ENCODE measurements around the gene CHN1. TPM values are rescaled to one million over a fixed set of nuclear protein-coding genes. Genes with fewer than 3 reads are reported as not detected.

Gene CHN1
- total RNA-seq, 1 donor from 2014 or later: 45.0 TPM

DNA sequence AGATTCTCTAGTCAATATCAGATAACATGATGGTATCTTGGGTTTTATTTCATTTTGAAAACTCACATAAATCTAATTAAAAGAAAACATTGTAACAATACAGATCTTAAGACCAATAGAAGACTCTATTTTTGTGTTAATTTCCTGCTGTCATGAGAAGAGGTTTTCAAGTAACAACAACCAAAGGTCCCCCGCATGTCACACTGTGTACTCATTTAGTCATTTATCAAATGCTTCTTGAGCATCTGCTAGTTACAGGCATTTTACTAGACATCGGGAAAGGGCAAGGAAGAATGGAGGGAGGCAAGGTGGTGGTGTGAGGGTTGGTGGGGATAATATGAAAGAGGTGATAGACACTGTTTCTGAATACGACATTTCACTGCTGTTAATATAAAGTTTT is 163.2 kb downstream of the CHN1 start:
- H3K4me1 ChIP-seq: peaks cover 42% of the 10 kb centered on the region
- H2AFZ ChIP-seq (replicated peaks): no peak overlapping the region
- no peak overlapping the region for H3K4me3 Mint-ChIP-seq

DNA sequence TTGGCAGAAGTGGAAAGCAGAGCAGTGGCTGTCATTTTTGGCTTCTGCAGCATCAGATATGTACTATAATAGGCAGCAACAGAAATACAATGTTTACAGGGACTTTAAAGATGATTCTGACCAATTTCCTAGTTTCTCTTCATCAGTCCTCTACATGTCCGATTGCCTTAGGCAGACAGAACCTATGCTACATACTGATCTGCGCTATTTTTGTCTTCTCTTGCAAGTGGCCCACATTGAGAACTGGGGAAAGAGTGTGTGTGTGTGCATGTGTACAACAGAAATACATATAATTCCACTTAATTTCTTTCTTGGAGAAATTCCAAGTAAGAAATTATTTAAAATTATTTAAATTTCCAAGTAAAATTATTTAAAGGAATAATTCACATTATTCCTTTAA is 163.8 kb downstream of the CHN1 start:
- H3K79me2 ChIP-seq (ENCODE audit: low read depth): peaks cover 61% of the 10 kb centered on the region
- H3K4me3 ChIP-seq: no peak overlapping the region
- no peaks in the 10 kb centered on the region for H3K27me3 Mint-ChIP-seq (ENCODE audit: insufficient read depth, low read depth)

More for the DNA sequence above, 163.2 kb downstream of the CHN1 start:
- Mint-ChIP-seq H3K36me3 (peaks cover 6% of the 10 kb centered on the region), H3K27me3 (ENCODE audit: insufficient read depth, low read depth) (no peaks in the 10 kb centered on the region), H3K4me1 (peaks cover 13% of the 10 kb centered on the region), H3K27ac (no peak overlapping the region), H3K9me3 (peaks cover 2% of the 10 kb centered on the region)
- H3K36me3 ChIP-seq: no peaks in the 10 kb centered on the region
- H3K4me3 ChIP-seq: no peak overlapping the region
- no peaks in the 10 kb centered on the region for H3K27me3 ChIP-seq
- DNase-seq (ENCODE audit: low spot score): no peak
- peaks cover 67% of the 10 kb centered on the region for H3K79me2 ChIP-seq (ENCODE audit: low read depth)
- no peak overlapping the region for H3K9ac ChIP-seq
- no peaks in the 10 kb centered on the region for H4K20me1 ChIP-seq (ENCODE audit: low read depth)
- TF ChIP-seq EZH2 (IDR thresholded peaks at IDR 0.05) (no peak), EZH2phosphoT487 (IDR thresholded peaks at IDR 0.05) (no peak)
- TF ChIP-seq, protein P1, sequence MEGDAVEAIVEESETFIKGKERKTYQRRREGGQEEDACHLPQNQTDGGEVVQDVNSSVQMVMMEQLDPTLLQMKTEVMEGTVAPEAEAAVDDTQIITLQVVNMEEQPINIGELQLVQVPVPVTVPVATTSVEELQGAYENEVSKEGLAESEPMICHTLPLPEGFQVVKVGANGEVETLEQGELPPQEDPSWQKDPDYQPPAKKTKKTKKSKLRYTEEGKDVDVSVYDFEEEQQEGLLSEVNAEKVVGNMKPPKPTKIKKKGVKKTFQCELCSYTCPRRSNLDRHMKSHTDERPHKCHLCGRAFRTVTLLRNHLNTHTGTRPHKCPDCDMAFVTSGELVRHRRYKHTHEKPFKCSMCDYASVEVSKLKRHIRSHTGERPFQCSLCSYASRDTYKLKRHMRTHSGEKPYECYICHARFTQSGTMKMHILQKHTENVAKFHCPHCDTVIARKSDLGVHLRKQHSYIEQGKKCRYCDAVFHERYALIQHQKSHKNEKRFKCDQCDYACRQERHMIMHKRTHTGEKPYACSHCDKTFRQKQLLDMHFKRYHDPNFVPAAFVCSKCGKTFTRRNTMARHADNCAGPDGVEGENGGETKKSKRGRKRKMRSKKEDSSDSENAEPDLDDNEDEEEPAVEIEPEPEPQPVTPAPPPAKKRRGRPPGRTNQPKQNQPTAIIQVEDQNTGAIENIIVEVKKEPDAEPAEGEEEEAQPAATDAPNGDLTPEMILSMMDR (IDR thresholded peaks at IDR 0.05): no peak
- H3K9me3 ChIP-seq (ENCODE audit: low read depth): no peaks in the 10 kb centered on the region
- peak overlapping the region; percentile 27 for H3K27ac ChIP-seq
- H3K4me2 ChIP-seq: no peak overlapping the region
- peaks cover 16% of the 10 kb centered on the region for H3F3A ChIP-seq (ENCODE audit: low read depth)

DNA sequence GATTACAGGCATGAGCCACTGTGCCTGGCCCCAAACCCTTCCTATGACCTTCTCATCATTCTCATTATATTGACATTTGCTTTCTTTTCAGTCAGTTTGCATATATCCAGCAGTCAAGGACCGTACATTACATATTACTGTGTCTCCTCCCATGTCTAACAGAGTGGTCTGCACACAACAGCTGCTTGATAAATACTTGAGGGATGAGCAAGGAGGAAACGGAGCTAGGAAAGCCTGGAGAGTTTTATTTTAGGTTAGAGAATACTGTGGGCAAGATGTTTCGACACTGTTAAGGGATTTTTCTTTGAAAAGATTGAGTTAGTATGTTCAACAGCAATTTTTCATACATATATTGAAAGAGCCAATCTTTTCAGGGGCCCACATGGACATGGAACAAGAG is 164.7 kb downstream of the CHN1 start:
- Histone ChIP-seq H3K4me1 (peaks cover 43% of the 10 kb centered on the region), H3K27me3 (no peaks in the 10 kb centered on the region), H3K4me2 (no peak overlapping the region), H4K20me1 (ENCODE audit: low read depth) (no peaks in the 10 kb centered on the region), H2AFZ (replicated peaks) (no peak overlapping the region), H3F3A (ENCODE audit: low read depth) (peaks cover 23% of the 10 kb centered on the region), H3K9me3 (ENCODE audit: low read depth) (no peaks in the 10 kb centered on the region), H3K36me3 (no peaks in the 10 kb centered on the region), H3K27ac (peak overlapping the region; percentile 32), H3K4me3 (no peak overlapping the region), H3K9ac (no peak overlapping the region), H3K79me2 (ENCODE audit: low read depth) (peaks cover 54% of the 10 kb centered on the region)
- Mint-ChIP-seq H3K27ac (no peak overlapping the region), H3K27me3 (ENCODE audit: insufficient read depth, low read depth) (no peaks in the 10 kb centered on the region), H3K4me1 (peaks cover 17% of the 10 kb centered on the region), H3K4me3 (no peak overlapping the region), H3K9me3 (peaks cover 3% of the 10 kb centered on the region), H3K36me3 (peaks cover 11% of the 10 kb centered on the region)
- TF ChIP-seq, protein P1 (IDR thresholded peaks at IDR 0.05): no peak
- TF ChIP-seq EZH2phosphoT487 (IDR thresholded peaks at IDR 0.05): no peak
- no peak for TF ChIP-seq EZH2 (IDR thresholded peaks at IDR 0.05)
- no peak for DNase-seq (ENCODE audit: low spot score)

More for the DNA sequence above, 163.8 kb downstream of the CHN1 start:
- Histone ChIP-seq H4K20me1 (ENCODE audit: low read depth) (no peaks in the 10 kb centered on the region), H3F3A (ENCODE audit: low read depth) (peaks cover 16% of the 10 kb centered on the region), H3K36me3 (no peaks in the 10 kb centered on the region), H2AFZ (replicated peaks) (no peak overlapping the region), H3K9me3 (ENCODE audit: low read depth) (no peaks in the 10 kb centered on the region), H3K27me3 (no peaks in the 10 kb centered on the region), H3K4me1 (peaks cover 42% of the 10 kb centered on the region), H3K9ac (no peak overlapping the region), H3K27ac (no peak overlapping the region), H3K4me2 (no peak overlapping the region)
- Mint-ChIP-seq H3K36me3 (peaks cover 7% of the 10 kb centered on the region), H3K9me3 (peaks cover 2% of the 10 kb centered on the region), H3K27ac (no peak overlapping the region), H3K4me1 (peaks cover 14% of the 10 kb centered on the region), H3K4me3 (no peak overlapping the region)
- no peak for DNase-seq (ENCODE audit: low spot score)
- no peak for TF ChIP-seq EZH2 (IDR thresholded peaks at IDR 0.05)

DNA sequence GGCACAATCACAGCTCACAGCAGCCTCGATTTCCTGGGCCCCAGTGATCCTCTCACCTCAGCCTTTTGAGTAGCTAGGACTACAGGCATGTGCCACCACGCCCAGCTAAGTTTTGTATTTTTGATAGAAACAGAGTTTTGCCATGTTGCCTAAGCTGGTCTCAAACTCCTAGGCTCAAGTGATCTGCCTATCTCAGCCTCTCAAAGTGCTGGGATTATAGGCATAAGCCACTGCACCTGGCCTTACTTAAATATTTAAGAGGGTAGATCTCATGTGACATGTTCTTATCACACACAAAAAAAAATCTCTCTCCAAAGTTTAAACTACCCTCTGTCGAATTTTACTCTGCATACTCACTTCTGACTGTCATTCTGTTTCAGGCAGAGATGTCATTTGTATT is 165.5 kb downstream of the CHN1 start:
- peaks cover 50% of the 10 kb centered on the region for H3K4me1 ChIP-seq
- no peaks in the 10 kb centered on the region for H3K9me3 ChIP-seq (ENCODE audit: low read depth)
- no peaks in the 10 kb centered on the region for H4K20me1 ChIP-seq (ENCODE audit: low read depth)
- H3K4me2 ChIP-seq: no peak overlapping the region
- H3K9me3 Mint-ChIP-seq: peaks cover 5% of the 10 kb centered on the region
- H3K27me3 Mint-ChIP-seq (ENCODE audit: insufficient read depth, low read depth): no peaks in the 10 kb centered on the region
- no peak for TF ChIP-seq EZH2 (IDR thresholded peaks at IDR 0.05)
- TF ChIP-seq, protein P1 (IDR thresholded peaks at IDR 0.05): no peak
- no peak for TF ChIP-seq EZH2phosphoT487 (IDR thresholded peaks at IDR 0.05)
- no peaks in the 10 kb centered on the region for H3K27me3 ChIP-seq
- no peak overlapping the region for H3K4me3 ChIP-seq
- H3K4me3 Mint-ChIP-seq: no peak overlapping the region
- H3F3A ChIP-seq (ENCODE audit: low read depth): peaks cover 27% of the 10 kb centered on the region
- H3K9ac ChIP-seq: no peak overlapping the region
- no peak for DNase-seq (ENCODE audit: low spot score)
- peaks cover 17% of the 10 kb centered on the region for H3K4me1 Mint-ChIP-seq
- peaks cover 54% of the 10 kb centered on the region for H3K79me2 ChIP-seq (ENCODE audit: low read depth)
- no peak overlapping the region for H3K27ac Mint-ChIP-seq
- no peak overlapping the region for H3K27ac ChIP-seq
- peaks cover 14% of the 10 kb centered on the region for H3K36me3 Mint-ChIP-seq
- no peaks in the 10 kb centered on the region for H3K36me3 ChIP-seq
- no peak overlapping the region for H2AFZ ChIP-seq (replicated peaks)

Data from neural progenitor cell (in vitro differentiated cells).